K562 (cell line): ENCODE measurements around the gene BLCAP. TPM values are rescaled to one million over a fixed set of nuclear protein-coding genes. Genes with fewer than 3 reads are reported as not detected.
A peak's percentile ranks its signal among the peaks of the same experiment; 100 is the strongest.

Source experiments
- CBX3 ChIP-seq, 2 experiments: IDR thresholded peaks; 1 replicate in 1 of 2; 2 replicates in 1 of 2; pipeline ENCODE4 v1.6.1; 2012; ENCODE audit warnings: inconsistent platforms in 2 of 2, low read length in 2 of 2, borderline replicate concordance in 1 of 2, control low read depth in 1 of 2
- CEBPG ChIP-seq, 3 experiments: fragments of 200-800 bp in 1 of 3; sonication (Bioruptor generic) in 1 of 3; sonication (generic) in 1 of 3; formaldehyde crosslinking in 1 of 3; IDR thresholded peaks in 2 of 3; conservative IDR thresholded peaks in 1 of 3; 2 replicates each; pipeline versions ENCODE4 v1.6.1 to v1.8.0; 2016 to 2022; ENCODE audit warnings: missing compliant biosample characterization in 2 of 3, missing genetic modification characterization in 2 of 3, mild to moderate bottlenecking in 1 of 3, missing genetic modification reagents in 1 of 3
- CHD2 ChIP-seq: IDR thresholded peaks from 2 replicates; pipeline ENCODE4 v1.6.1; 2011; ENCODE audit warnings: low read depth, low read length
- E4F1 ChIP-seq: fragments of 250-450 bp; sonication (Bioruptor Pico); IDR thresholded peaks from 2 replicates; pipeline ENCODE4 v1.5.0; 2021; ENCODE audit warnings: mild to moderate bottlenecking, borderline replicate concordance
- PHB ChIP-seq: fragments of 250-450 bp; sonication (Bioruptor Pico); IDR thresholded peaks from 2 replicates; pipeline ENCODE4 v1.5.0; 2021
- SAFB ChIP-seq: fragments of 200-400 bp; formaldehyde crosslinking; IDR thresholded peaks from 2 replicates; pipeline ENCODE4 v1.6.1; 2017; ENCODE audit warnings: low read depth, low read length, borderline replicate concordance
- SMAD4 ChIP-seq: fragments of 250-450 bp; sonication (Bioruptor Pico); conservative IDR thresholded peaks from 2 replicates; pipeline ENCODE4 v1.8.0; 2021; ENCODE audit warnings: inconsistent platforms, mild to moderate bottlenecking, moderate library complexity
- TEAD4 ChIP-seq, 2 experiments: sonication (generic) in 1 of 2; formaldehyde crosslinking in 1 of 2; IDR thresholded peaks; 2 replicates each; pipeline versions ENCODE4 v1.6.1 to v1.8.0; 2012 to 2022; ENCODE audit warnings: borderline replicate concordance in 1 of 2, inconsistent platforms in 1 of 2, low read length in 1 of 2, mild to moderate bottlenecking in 1 of 2, missing genetic modification reagents in 1 of 2
- ZNF280A ChIP-seq: fragments of 450-650 bp; IDR thresholded peaks from 2 replicates; pipeline ENCODE4 v1.6.1; 2018; ENCODE audit warnings: mild to moderate bottlenecking, low read depth; ENCODE audit not compliant: partially characterized antibody
- ZNF318 ChIP-seq, 2 experiments: fragments of 450-650 bp; IDR thresholded peaks; 2 replicates each; pipeline ENCODE4 v1.6.1; 2016; ENCODE audit warnings: mild to moderate bottlenecking in 2 of 2, borderline replicate concordance in 1 of 2, low read depth in 1 of 2, moderate library complexity in 1 of 2
- polyA plus RNA-seq, 8 experiments: library from polyadenylated mRNA; depleted of rRNA in 4 of 8; stranded (reverse) in 5 of 8; unstranded in 3 of 8; fragments of >200 nt; fragmentation: Nextera tagmentation in 2 of 8; fragmentation: Illumina TruSeq in 1 of 8; extraction: Ambion mirVana in 2 of 8; extraction: Trizol in 1 of 8; gene quantifications; 2 replicates each; pipeline versions ENCODE4 v1.2.1 to v1.2.3, GENCODE V29; 2011 to 2014; ENCODE audit warnings: inconsistent platforms in 1 of 8, missing spikeins in 1 of 8
- total RNA-seq, 7 experiments: library from RNA; depleted of rRNA in 6 of 7; stranded (reverse); fragments of >200 nt in 6 of 7; fragmentation: Illumina TruSeq in 2 of 7; extraction: Trizol in 2 of 7; gene quantifications; 2 replicates each; pipeline versions ENCODE4 v1.2.1 to v1.2.3, GENCODE V29; 2011 to 2021; ENCODE audit warnings: low replicate concordance in 1 of 7

The BLCAP gene
- total and polyA plus RNA-seq, 9 of the 15 experiments (the other 6 are each of a cell fraction or from before 2014, with no cell fraction given): 16.9 to 41.5 (median 27.6) TPM

DNA sequence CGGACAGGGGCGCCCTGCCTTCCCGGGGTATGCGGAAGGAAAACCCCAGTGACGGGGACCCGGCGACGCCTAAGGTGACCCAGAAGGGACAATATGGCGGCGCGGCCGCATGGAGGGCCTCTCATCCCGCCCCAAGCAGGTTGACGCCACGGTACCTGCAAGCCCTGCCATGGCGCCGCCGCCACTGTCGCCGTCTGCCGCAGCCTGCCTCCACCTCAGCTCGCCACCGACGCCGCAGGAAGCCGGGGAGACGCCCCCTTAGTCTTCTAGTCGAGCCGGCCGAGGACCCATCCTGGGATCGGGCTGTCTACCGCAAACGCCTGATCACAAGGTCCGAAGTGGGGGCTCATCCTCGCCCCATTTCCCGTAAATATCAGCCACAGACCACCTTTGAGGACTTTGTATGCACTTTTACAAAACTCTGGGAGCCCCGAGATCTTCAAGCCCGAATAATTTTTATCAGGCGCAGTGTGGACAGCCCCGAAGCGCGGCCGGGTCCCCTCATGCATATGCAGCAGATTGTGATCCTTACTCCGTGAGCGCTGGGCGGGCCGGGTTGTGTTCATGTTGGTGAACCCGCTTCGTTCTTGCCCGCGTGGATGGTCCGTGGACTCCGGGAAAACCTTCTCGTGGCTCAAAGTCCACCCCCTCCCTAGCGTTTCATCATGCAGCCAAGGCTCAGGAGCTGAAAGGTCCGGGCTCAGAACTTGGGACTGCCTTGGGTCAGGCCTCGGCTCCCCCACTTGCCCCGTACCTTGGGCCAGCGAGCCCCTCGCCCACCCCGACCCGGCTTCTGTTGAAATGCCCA lies at the start of gene BLCAP (continued):
- TF ChIP-seq E4F1 (CRISPR knock-in tag) (no peak), CEBPG (CRISPR knock-in tag; IDR thresholded peaks at IDR 0.05) (no peak), CEBPG (tag; conservative IDR thresholded peaks at IDR 0.05 in 1 of 2, IDR thresholded peaks at IDR 0.05 in 1 of 2) (no peak), CHD2 (no peak), SMAD4 (peak; percentile 70), PHB (peak; percentile 18; the same call in 1 of the 2 replicates), ZNF318 (IDR thresholded peaks at IDR 0.05; ENCODE audit: borderline replicate concordance in 1 of 2, low read depth in 1 of 2) (no peak), TEAD4 (IDR thresholded peaks at IDR 0.05; ENCODE audit: low read length) (peak; percentile 33; the same call in 1 of the 2 replicates), TEAD4 (CRISPR knock-in tag; IDR thresholded peaks at IDR 0.05; ENCODE audit: borderline replicate concordance) (no peak), CBX3 (IDR thresholded peaks at IDR 0.05; ENCODE audit: borderline replicate concordance in 1 of 2, low read length in 2 of 2) (peak in 1 of 2 experiments; percentile 40; a peak in 1 of 3 replicates), SAFB (no peak; the same call in 1 of the 2 replicates), ZNF280A (no peak)
